A549 treated with CpdA at 1 μM for 4 hours (cell line): ENCODE measurements around the gene SDHB. TPM values are rescaled to one million over a fixed set of nuclear protein-coding genes. Genes with fewer than 3 reads are reported as not detected.

Experiments
- total RNA-seq: library from RNA; stranded (reverse); fragments of 200-300 nt; extraction: Qiagen RNA extraction; gene quantifications from 5 replicates; pipeline ENCODE4 v1.2.3, GENCODE V29; 2022; ENCODE audit warnings: low read depth

The SDHB gene
- 99.4 to 112 TPM (median 110 TPM) in 5 replicates for total RNA-seq

DNA sequence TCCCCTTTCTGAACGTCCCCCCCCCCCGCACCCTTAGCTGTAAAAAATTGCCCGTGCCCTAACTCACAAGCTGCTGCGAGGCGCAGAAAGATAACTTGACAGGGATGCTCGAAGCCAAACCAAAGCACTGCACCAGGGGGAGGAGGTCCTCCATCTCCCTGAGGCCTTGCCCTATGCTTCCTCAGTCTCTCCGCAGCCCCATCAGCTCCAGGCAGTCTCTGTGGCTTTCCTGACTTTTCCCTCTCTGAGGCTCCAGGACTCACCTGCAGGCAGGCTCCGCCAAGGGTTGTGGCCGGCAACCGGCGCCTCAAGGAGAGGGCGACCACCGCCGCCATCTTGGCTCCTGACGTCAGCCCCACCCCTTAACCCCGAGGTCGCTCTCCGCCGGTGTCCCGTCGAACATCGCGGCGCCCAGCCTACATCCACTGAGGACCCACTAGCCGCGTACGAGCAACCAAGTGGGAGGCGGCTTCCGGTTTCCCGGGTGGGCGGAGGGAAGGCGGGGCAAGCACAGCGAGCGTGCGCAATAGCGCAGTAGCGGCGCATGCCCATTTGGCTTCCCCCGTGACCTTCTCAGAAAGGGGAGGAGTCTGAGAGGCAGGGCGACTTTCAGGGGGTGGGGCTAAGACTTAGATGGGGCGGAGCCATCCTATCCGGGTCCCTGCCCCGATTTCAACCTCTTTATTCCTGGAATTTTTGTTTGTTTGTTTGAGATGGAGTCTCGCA lies at the start of gene SDHB:
Gene SDHB (minus strand): TSS at position 348 of the 726 bp plus-strand sequence. CDS start 13 bp downstream, at position 335.

DNA sequence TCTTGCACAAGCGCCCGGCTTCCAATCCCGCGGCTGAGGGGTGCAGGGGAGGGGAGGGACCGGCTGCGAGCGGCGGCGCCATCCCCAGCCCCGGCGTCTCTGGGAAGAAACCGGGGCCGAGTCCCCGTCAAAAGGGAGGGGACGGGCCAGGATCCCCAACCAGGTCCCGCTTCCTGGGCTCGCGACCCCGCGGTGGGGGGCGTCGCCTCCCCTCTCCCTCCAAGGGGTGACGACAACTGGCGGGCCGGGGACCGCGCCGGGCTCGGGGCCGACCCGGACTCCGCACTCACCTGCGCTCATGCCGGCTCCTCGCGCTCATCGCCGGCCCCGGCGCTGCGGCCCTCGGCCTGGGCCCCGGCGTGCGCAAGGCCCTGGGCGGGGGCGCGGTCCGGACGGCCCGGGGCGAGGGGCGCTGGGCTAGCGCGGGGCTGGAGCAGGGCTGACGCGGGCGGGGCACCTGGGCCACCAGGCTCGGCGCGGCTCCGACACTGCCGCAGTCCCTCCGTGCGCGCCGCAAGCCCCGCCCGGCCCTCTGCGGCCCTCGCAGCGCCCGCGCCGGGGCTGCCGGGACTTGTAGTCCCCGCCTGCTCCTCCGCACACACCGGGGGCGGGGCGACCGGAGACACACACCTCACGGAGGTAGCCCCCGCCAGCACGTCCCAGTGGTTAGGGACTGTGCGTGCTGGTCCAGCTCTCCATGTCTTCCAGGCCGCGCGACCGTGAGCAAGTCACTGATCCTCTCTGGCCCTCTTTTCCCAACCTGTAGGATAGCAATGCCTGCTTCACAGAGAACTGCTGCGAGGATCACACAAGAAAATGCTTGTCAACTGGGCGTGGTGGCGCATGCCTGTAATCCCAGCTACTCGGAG lies 42.2 kb downstream of the SDHB start, which contains the start of gene ATP13A2:
Gene ATP13A2 (minus strand): TSS at position 490 of the 869 bp plus-strand sequence. CDS start 190 bp downstream, at position 300.

DNA sequence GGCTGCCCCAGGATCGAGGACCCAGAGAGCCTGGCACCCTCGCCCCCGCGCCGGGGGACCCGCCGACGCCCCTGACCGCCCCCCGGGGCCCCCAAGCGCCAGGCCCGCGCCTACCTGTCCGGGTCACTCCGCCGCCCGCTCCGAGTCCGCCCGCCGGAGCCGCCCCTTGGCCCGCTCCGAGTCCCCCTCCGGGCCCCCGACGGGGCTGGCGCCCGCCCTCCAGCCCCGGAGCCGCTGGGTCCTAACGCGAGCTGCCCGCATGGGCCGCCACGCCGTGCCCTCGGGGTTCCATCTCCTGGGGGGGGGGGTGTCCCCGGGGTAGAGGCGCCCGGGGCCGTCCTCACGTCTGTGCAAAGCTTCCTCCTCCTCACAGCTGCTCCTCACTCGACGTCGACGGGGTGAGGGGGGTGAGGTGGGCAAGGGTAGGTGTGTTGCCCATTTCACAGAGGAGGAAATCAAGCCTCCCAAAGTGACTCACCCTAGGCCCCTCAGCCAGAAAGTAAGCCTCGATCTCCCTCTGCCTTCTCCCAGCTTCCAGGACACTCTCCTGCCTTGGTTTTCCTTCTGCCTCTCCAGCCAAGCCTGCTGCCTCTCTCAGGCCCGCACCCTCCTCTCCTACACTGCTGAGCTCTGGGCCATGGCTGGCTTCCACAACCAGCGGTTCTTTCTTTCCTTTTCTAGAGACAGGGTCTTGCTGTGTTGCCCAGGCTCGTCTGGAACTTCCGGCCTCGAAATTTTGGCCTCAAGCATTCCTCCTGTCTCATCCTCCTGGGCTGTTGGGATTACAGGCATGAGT lies 73.2 kb downstream of the SDHB start, which contains the start of gene MFAP2:
Gene MFAP2 (minus strand): TSS at position 148 of the 796 bp plus-strand sequence. CDS start 2,347 bp downstream, outside the sequence.

Other genes with a start within 250 kb of the SDHB start
- not detected in 5 replicates for gene RNU1-2, start 158.1 kb downstream of the SDHB start, total RNA-seq
- 6.4 to 9.4 TPM (median 8.1 TPM) in 5 replicates for gene CROCC, start 132.1 kb downstream of the SDHB start, total RNA-seq
- gene MFAP2, start 73.4 kb downstream of the SDHB start, total RNA-seq, result 0.15 to 0.72 TPM (median 0.38 TPM) in 5 replicates
- gene ATP13A2, start 42.1 kb downstream of the SDHB start, total RNA-seq, result 20.8 to 29.1 TPM (median 25.1 TPM) in 5 replicates
- 1.2 to 1.4 TPM (median 1.3 TPM) in 5 replicates for gene PADI2, start 65.4 kb upstream of the SDHB start, total RNA-seq
- gene PADI1, start 151.1 kb upstream of the SDHB start, total RNA-seq, result 1.3 to 2.3 TPM (median 1.8 TPM) in 5 replicates
- 1.3 to 1.9 TPM (median 1.5 TPM) in 5 replicates for gene PADI3, start 195.1 kb upstream of the SDHB start, total RNA-seq